GM08714 (cell line): ENCODE measurements around the gene SSX2IP.
"Not testable (repeated sequence)": the region's sequence is repeated elsewhere in the genome, so short reads cannot be mapped to it uniquely, and the experiment has no call there.

ENCODE experiments used
- H3K4me3 ChIP-seq: fragments of 200-500 bp; sonication (Bioruptor generic); 2 replicates; pipeline ENCODE4 v1.5.1; 2014; ENCODE audit warnings: mild to moderate bottlenecking, low read length, inconsistent platforms
- ZNF274 ChIP-seq: IDR thresholded peaks from 2 replicates; pipeline ENCODE4 v1.6.1; 2012; ENCODE audit warnings: mild to moderate bottlenecking, low read depth, low read length

Gene SSX2IP

GRCh38 chr1:84674705-84675104 is 15.6 kb downstream of the SSX2IP start:
- no peak overlapping the region for H3K4me3 ChIP-seq
- TF ChIP-seq ZNF274, result no peak

- no peak for TF ChIP-seq ZNF274
- no peak overlapping the region for H3K4me3 ChIP-seq
Observed at GRCh38 chr1:84674021-84674420, 16.2 kb downstream of the SSX2IP start.

DNA sequence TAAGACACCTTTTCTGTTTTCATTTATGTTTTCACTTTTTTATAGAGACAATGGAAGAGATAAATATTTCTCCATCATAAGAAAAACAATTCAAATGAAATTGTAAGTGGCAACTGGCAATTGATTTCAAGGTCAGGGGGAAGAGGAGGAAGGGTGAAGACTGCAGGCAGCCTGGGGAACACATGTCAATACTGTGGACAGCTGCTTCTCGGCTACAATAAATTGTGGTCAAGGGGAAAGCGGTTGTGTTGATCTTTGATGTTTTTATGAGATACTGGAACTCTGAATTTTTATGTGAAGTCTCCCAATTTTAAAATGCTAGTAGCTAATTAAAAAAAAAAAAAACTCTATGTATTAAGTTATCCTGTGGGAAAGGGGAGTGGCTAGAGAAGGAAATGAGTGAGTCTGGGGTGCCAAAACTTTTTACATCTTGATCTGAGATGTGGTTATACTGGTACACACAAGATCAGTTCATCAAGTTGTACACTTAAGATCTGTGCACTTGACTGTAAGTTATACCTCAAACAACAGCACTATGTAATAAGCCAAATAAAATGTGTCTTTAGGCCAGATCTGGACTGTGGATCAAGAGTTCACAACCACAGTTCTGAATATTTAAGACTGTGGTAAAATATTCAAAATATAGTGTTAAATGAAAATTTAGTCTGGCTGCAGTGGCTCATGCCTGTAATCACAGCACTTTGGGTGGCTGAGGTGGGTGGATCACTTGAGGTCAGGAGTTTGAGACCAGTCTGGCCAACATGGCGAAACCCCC is 18.0 kb downstream of the SSX2IP start:
- TF ChIP-seq ZNF274, result no peak
- no peak overlapping the region; the same call in 1 of the 2 replicates for H3K4me3 ChIP-seq

GRCh38 chr1:84669831-84670230 is 20.4 kb downstream of the SSX2IP start:
- TF ChIP-seq ZNF274, result no peak
- no peak overlapping the region for H3K4me3 ChIP-seq

DNA sequence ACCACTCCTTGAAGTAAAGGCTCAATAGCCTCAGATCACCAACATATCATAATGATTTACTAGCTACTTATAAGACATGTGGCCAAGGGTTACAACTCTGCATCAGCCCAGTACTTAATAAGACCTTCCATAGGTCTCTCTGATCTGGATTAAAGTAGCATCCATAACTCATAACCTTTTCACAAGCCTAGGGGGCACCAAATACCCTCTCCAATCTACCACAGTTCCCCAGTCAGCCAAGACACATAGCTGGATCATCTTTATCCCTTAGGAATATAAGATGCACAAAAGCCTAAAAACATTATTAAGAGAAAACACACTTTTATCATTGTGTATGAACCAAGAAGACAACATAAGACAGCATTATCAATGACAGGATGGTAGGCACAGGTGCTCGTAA is 22.1 kb downstream of the SSX2IP start:
- no peak overlapping the region for H3K4me3 ChIP-seq
- no peak for TF ChIP-seq ZNF274

DNA sequence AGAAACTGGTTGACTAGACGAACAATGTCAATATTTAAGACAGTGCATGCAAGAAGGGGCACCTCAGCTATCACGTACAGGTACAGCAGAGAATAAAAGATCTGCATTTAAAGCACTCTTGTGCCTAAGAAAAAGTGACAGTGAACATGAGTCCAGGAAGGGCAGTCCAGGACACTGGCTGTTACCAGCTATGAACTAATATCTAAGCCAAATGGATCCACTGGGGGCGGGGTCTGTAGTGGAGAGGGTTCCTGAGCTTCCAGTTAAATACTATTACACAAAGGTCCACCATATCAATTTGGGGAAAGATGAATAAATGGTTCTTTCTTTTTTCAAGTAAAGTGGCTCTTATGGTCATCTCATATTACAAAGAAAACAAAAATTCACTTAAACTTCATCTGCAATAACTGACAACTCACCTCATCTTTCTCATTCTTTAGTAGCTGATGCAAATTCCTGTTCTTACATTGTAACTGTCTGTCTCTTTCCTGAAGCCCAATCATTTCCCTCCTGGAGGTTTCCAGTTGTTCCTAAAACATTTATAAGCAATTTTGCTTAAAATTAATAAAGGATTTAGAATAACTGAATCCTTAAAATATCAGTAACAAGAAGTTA is 24.5 kb downstream of the SSX2IP start:
- H3K4me3 ChIP-seq, result no peak overlapping the region
- TF ChIP-seq ZNF274, result no peak

DNA sequence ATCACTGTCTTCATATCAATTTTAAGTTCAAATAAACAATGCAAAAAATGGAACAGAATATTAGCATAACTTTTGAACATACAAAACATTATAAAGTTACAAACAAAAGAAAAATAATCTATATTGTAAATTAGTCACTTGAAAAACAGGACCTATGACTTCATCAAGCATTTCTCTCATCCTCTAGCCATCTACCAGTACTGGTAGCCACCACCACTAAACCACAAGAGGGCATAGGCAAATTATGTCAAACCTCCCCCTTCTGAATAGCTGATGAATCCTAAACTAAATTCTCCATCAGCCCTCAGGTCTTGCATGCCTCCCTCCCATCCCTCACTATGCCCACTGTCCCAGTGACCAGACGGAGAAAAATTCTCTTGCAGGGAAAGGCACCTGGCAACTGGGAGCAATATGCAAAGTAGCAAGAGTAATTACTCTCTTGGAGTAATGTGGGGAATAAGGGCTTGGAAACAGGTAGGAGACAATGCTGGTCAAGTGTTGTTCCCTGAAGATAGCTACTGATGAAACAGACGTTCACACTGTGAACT is 37.1 kb downstream of the SSX2IP start:
- no peak overlapping the region for H3K4me3 ChIP-seq
- TF ChIP-seq ZNF274, result no peak

DNA sequence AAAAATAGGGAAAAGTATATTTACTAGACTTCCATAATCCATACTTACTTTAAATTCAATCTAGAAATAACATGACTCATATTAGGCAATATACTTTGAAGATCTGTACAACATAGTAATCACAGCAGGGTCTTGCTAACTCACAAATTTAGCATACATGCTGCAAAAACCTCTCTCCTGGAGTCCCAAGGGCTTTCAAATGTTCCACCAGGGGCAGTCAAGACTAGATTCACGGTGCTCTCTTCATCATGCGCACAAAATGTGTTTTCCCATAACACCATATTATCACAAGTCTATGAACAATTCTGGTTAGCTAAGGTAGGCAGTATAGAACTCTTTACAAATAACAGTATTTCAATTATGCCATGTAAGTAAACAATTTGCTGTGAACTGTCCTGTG is 45.8 kb downstream of the SSX2IP start:
- TF ChIP-seq ZNF274, result no peak
- no peak overlapping the region for H3K4me3 ChIP-seq

GRCh38 chr1:84643183-84643582 is 47.1 kb downstream of the SSX2IP start:
- no peak overlapping the region for H3K4me3 ChIP-seq
- no peak for TF ChIP-seq ZNF274

DNA sequence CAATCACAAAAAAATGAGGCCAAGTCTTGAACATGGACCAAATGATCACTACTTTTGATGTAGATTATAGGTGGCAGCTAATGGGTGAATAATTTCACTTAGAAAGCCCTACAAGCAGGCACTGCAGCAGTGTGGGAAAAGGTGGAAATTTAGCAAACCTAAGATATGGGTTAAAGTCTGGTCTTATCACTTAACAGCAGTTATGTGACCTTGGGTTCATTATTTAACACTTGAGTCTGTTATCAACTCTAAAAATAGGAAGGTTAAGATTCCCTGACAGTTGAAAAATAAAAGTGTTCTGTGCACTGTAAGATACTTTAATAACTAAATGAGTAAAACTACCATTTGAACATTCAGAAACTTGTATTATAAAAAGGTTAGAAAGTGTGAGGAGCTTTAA is 47.5 kb downstream of the SSX2IP start:
- H3K4me3 ChIP-seq, result no peak overlapping the region
- no peak for TF ChIP-seq ZNF274

- not testable (repeated sequence) for H3K4me3 ChIP-seq
Observed at GRCh38 chr1:84639731-84640130, 50.5 kb downstream of the SSX2IP start.

DNA sequence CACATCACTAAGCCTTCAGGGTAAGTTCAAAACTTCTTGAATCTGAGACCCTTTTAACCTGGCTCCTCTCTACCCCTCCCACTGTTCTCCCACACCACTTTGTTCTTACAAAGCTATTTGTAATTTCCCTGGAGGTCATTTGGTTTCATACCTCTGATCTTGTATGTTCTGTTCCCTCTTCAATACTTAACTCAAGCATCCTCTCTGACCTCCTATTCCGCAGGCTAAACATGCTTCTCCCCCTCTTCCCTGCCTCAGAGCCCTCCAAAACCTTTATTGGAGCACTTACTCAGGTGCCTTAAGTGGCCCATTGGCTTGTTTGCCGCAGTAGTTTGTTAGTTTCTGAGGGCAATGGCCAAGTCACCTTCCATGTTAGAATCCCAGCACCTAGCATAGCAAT is 54.8 kb downstream of the SSX2IP start:
- H3K4me3 ChIP-seq, result no peak overlapping the region
- no peak for TF ChIP-seq ZNF274

DNA sequence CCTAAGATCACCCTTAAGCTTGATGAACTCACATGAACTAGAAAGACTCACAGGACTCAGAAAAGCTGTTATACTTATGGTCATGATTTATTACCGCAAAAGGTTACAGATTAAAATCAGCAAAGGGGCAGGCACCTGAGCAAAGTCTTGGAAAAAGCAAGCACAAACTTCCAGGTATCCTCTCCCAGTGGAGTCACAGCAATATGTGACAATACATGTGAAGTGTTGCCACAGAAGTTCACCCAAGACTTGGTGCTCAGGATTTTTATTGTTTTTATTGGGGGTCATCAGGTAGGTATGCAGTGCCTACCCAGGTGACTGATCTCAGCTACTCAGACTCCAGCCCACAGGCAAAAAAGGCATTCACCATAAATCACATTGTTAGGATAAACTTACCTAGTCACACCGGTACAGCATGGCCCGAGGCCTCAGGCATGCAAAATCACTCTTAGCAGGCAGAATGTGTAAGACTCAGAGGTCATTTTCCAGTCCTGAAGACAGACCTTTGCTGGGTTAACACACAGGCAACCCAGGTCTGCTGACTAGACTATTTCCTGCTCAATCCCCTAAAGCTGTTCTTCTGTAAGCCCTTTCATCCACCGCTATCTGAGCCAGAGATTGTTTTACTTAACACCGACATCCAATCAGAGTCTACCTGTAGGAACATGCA is 55.6 kb downstream of the SSX2IP start:
- no peak for TF ChIP-seq ZNF274
- H3K4me3 ChIP-seq, result no peak overlapping the region

DNA sequence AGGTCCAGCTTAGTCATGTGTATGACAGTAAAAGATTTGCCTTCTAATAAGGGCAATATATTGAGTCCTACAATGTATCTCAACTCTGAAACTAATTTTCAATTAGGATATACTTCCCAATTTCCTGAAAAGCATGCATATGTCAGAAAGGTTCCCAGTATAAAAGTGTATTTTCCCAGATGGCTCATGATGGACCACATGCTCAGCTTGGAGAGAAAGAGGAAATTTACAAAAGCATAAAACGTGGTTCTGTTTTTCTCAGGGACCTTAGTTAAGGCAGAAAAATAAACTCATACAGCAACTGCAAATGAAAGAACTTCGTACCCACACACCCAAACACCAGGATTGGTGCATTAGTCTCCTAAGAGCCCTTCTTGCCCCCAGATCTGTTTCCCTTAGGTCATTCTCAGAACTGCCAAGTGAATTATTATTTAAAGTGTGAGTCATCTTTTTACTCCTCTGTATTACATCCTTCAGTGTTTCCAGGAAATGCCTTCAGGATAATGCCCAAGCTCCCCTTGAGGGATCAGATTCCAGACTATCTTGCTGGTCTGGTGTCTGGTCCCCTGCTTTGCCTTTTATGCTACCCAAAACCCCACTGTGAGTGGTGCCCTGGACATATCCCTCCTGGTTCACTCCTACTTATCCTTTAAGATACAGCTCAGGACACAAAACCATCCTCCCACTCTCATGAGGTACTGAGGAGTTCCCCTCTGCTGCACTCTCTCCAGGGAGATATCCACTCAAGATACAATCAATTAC is 57.4 kb downstream of the SSX2IP start:
- no peak for TF ChIP-seq ZNF274
- H3K4me3 ChIP-seq, result no peak overlapping the region
